Measurements from ENCODE around the gene RBPJ.

GRCh38 chr4:26471890-26472289 lies 151.1 kb downstream of the RBPJ start:
- TF ChIP-seq CTCF (conservative IDR thresholded peaks at IDR 0.05; ENCODE audit: low read length) (no peak), EZH2phosphoT487 (IDR thresholded peaks at IDR 0.05; ENCODE audit: borderline replicate concordance, low read depth, low read length) (no peak)
